SU-DHL-6 (cell line): ENCODE measurements around the gene HIBADH.

Experiments used
- H2AFZ ChIP-seq: fragments of 200-600 bp; sonication (generic); 2 replicates; pipeline ENCODE4 v1.6.1; 2014; ENCODE audit warnings: low read depth, mild to moderate bottlenecking, moderate library complexity, mixed read lengths, antibody characterized with exemption, low read length; ENCODE audit not compliant: severe bottlenecking
- H3F3A ChIP-seq: fragments of 200-600 bp; shearing (Covaris generic); 2 replicates; pipeline ENCODE4 v1.6.0; 2016; ENCODE audit warnings: antibody characterized with exemption, mild to moderate bottlenecking; ENCODE audit not compliant: insufficient read depth
- H3K27ac ChIP-seq: fragments of 200-600 bp; sonication (generic); 2 replicates; pipeline ENCODE4 v1.5.1; 2016; ENCODE audit warnings: low read depth, mild to moderate bottlenecking, low read length, moderate library complexity, mixed read lengths
- H3K27me3 ChIP-seq: fragments of 200-600 bp; sonication (generic), shearing (Covaris generic); 2 replicates; pipeline ENCODE4 v1.6.0; 2014; ENCODE audit warnings: mild to moderate bottlenecking, low read length
- H3K36me3 ChIP-seq: fragments of 200-600 bp; sonication (generic); 2 replicates; pipeline ENCODE4 v1.6.1; 2014; ENCODE audit warnings: mild to moderate bottlenecking, low read length, mixed read lengths
- H3K4me2 ChIP-seq: fragments of 300-600, 200-600 bp; shearing (Covaris generic), sonication (generic); 2 replicates; pipeline ENCODE4 v1.6.0; 2014; ENCODE audit warnings: low read length, low read depth, mild to moderate bottlenecking; ENCODE audit not compliant: poor library complexity, severe bottlenecking
- H3K4me3 ChIP-seq: fragments of 200-600 bp; sonication (generic); 2 replicates; pipeline ENCODE4 v1.5.1; 2014; ENCODE audit warnings: antibody characterized with exemption, low read length, mild to moderate bottlenecking, mixed read lengths; ENCODE audit not compliant: insufficient read depth, poor library complexity, severe bottlenecking
- H3K79me2 ChIP-seq: fragments of 200-600 bp; sonication (generic); 2 replicates; pipeline ENCODE4 v1.6.1; 2014; ENCODE audit warnings: mild to moderate bottlenecking, low read length, moderate library complexity; ENCODE audit not compliant: insufficient read depth
- H3K9ac ChIP-seq: fragments of 200-600 bp; sonication (generic); 2 replicates; pipeline ENCODE4 v1.7.0; 2014; ENCODE audit warnings: mild to moderate bottlenecking, low read length
- H3K9me2 ChIP-seq: fragments of 200-600 bp; sonication (generic); replicated peaks from 2 replicates; pipeline ENCODE4 v1.6.1; 2014; ENCODE audit warnings: low read length; ENCODE audit not compliant: insufficient read depth
- H3K9me3 ChIP-seq: fragments of 200-600 bp; sonication (generic); 2 replicates; pipeline ENCODE4 v1.6.1; 2014; ENCODE audit warnings: low read length, mixed read lengths; ENCODE audit not compliant: insufficient read depth
- H4K20me1 ChIP-seq: fragments of 200-600 bp; sonication (generic); 2 replicates; pipeline ENCODE4 v1.6.1; 2014; ENCODE audit warnings: low read depth, mild to moderate bottlenecking, antibody characterized with exemption, low read length, moderate library complexity, mixed read lengths
- CTCF ChIP-seq: fragments of 200-600 bp; sonication (generic); IDR thresholded peaks from one replicate; pipeline ENCODE4 v1.5.1; 2017; ENCODE audit warnings: antibody characterized with exemption, mild to moderate bottlenecking, low read length, moderate library complexity; ENCODE audit not compliant: insufficient read depth, poor library complexity, severe bottlenecking
- EZH2phosphoT487 ChIP-seq: fragments of 200-600 bp; sonication (generic), shearing (Covaris generic); conservative IDR thresholded peaks from 2 replicates; pipeline ENCODE4 v1.6.1; 2018; ENCODE audit warnings: mild to moderate bottlenecking, antibody characterized with exemption, low read length, moderate library complexity, mixed read lengths

Gene HIBADH

GRCh38 chr7:27614095-27614494, 48.6 kb downstream of the HIBADH start:
- no peak overlapping the region for H2AFZ ChIP-seq
- no peak overlapping the region for H3K4me3 ChIP-seq
- H3K27me3 ChIP-seq = no peaks in the 10 kb centered on the region
- H3K79me2 ChIP-seq = no peaks in the 10 kb centered on the region
- no peak for TF ChIP-seq CTCF
- TF ChIP-seq EZH2phosphoT487 = no peak
- no peak overlapping the region for H3K4me2 ChIP-seq
- no peaks in the 10 kb centered on the region for H4K20me1 ChIP-seq
- H3K9me2 ChIP-seq = no peaks in the 10 kb centered on the region
- H3K9me3 ChIP-seq = peaks cover 4% of the 10 kb centered on the region; the same call in 1 of the 2 replicates
- H3K9ac ChIP-seq = no peak overlapping the region
- H3F3A ChIP-seq = no peaks in the 10 kb centered on the region
- no peak overlapping the region for H3K27ac ChIP-seq
- no peaks in the 10 kb centered on the region for H3K36me3 ChIP-seq

DNA sequence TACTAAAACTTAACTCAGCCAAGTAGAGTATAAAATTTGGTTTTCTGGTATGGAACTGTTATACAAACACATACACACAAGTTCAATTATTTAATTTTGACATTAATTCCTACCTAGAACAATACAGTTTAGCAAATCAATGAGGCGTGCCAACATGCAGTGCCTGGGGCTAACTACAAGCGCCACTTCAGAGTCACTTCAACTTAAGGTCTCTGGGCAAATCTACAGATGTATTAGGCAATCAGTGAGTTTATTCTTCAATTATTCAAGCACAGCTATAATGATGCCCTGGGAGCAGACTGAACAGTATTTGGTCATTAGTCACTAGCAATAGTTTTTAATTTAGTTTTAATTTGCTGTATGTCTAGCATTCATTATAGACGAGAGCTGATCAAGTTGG, 51.6 kb downstream of the HIBADH start:
- Histone ChIP-seq H3F3A (no peaks in the 10 kb centered on the region), H2AFZ (no peak overlapping the region), H3K27me3 (no peaks in the 10 kb centered on the region), H3K36me3 (no peaks in the 10 kb centered on the region), H3K9ac (no peak overlapping the region), H3K27ac (no peak overlapping the region), H3K9me2 (no peaks in the 10 kb centered on the region), H4K20me1 (no peaks in the 10 kb centered on the region), H3K79me2 (no peaks in the 10 kb centered on the region), H3K4me3 (no peak overlapping the region), H3K9me3 (no peaks in the 10 kb centered on the region), H3K4me2 (no peak overlapping the region)
- TF ChIP-seq CTCF (no peak), EZH2phosphoT487 (no peak)

- Histone ChIP-seq H3F3A (no peaks in the 10 kb centered on the region), H2AFZ (no peak overlapping the region), H3K36me3 (no peaks in the 10 kb centered on the region), H4K20me1 (no peaks in the 10 kb centered on the region), H3K4me2 (no peak overlapping the region), H3K79me2 (no peaks in the 10 kb centered on the region), H3K9me3 (no peaks in the 10 kb centered on the region), H3K9ac (no peak overlapping the region), H3K4me3 (no peak overlapping the region), H3K27ac (no peak overlapping the region), H3K9me2 (no peaks in the 10 kb centered on the region), H3K27me3 (no peaks in the 10 kb centered on the region)
- TF ChIP-seq CTCF (no peak), EZH2phosphoT487 (no peak)
Measured at GRCh38 chr7:27608776-27609495, 53.7 kb downstream of the HIBADH start.
